Cardiac muscle cell (in vitro differentiated cells and primary cell): ENCODE measurements around the gene MCRIP2. TPM values are rescaled to one million over a fixed set of nuclear protein-coding genes. Genes with fewer than 3 reads are reported as not detected.

Experiments used
- DNase-seq, 2 donors: peaks; one replicate each; pipeline versions ENCODE4 v3.0.0 to v3.0.0-alpha.2; 2010 to 2017; ENCODE audit warnings: low read depth in 1 of 2, low spot score in 1 of 2
- H3K27ac ChIP-seq: fragments of 200-600 bp; sonication (generic); 2 replicates; pipeline ENCODE4 v1.5.1; 2016
- H3K27me3 ChIP-seq: fragments of 200-600 bp; sonication (generic); 2 replicates; pipeline ENCODE4 v1.6.0; 2016; ENCODE audit warnings: control low read depth
- H3K36me3 ChIP-seq: fragments of 200-600 bp; sonication (generic); 2 replicates; pipeline ENCODE4 v1.5.1; 2016; ENCODE audit warnings: control low read depth
- H3K4me1 ChIP-seq: fragments of 200-600 bp; sonication (generic); 2 replicates; pipeline ENCODE4 v1.8.1; 2017; ENCODE audit warnings: low read depth, mild to moderate bottlenecking, mixed run types
- H3K4me3 ChIP-seq: fragments of 200-600 bp; sonication (generic); 2 replicates; pipeline ENCODE4 v1.5.1; 2016; ENCODE audit warnings: mild to moderate bottlenecking
- H3K9me3 ChIP-seq: fragments of 200-600 bp; sonication (generic); 2 replicates; pipeline ENCODE4 v1.5.1; 2017; ENCODE audit warnings: low read depth, mild to moderate bottlenecking, control low read depth
- polyA plus RNA-seq: library from polyadenylated mRNA; unstranded; fragments of >200 nt; fragmentation: Nextera tagmentation; extraction: Ambion mirVana; gene quantifications from 2 replicates; pipeline ENCODE4 v1.2.1, GENCODE V29; 2016
- total RNA-seq: library from RNA; depleted of rRNA; stranded (reverse); fragments of >200 nt; gene quantifications from 2 replicates; pipeline ENCODE4 v1.2.3, GENCODE V29; 2016
- TF ChIP-seq, protein P1 (sequence below): IDR thresholded peaks from 2 replicates; pipeline ENCODE4 v1.5.1; 2012; ENCODE audit warnings: low read depth, mild to moderate bottlenecking, low read length

The MCRIP2 gene
- total and polyA plus RNA-seq, 2 experiments from 2014 or later: 131 to 144 TPM

GRCh38 chr16:642189-643049 lies 791 bp downstream of the MCRIP2 start:
- DNase-seq: peak; percentile 36 to 71
- H3K27me3 ChIP-seq: no peaks in the 10 kb centered on the region
- H3K9me3 ChIP-seq: no peaks in the 10 kb centered on the region
- peak overlapping the region; percentile 83 for H3K27ac ChIP-seq
- H3K36me3 ChIP-seq: no peaks in the 10 kb centered on the region
- TF ChIP-seq, protein P1, sequence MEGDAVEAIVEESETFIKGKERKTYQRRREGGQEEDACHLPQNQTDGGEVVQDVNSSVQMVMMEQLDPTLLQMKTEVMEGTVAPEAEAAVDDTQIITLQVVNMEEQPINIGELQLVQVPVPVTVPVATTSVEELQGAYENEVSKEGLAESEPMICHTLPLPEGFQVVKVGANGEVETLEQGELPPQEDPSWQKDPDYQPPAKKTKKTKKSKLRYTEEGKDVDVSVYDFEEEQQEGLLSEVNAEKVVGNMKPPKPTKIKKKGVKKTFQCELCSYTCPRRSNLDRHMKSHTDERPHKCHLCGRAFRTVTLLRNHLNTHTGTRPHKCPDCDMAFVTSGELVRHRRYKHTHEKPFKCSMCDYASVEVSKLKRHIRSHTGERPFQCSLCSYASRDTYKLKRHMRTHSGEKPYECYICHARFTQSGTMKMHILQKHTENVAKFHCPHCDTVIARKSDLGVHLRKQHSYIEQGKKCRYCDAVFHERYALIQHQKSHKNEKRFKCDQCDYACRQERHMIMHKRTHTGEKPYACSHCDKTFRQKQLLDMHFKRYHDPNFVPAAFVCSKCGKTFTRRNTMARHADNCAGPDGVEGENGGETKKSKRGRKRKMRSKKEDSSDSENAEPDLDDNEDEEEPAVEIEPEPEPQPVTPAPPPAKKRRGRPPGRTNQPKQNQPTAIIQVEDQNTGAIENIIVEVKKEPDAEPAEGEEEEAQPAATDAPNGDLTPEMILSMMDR: no peak
- peaks cover 21% of the 10 kb centered on the region for H3K4me1 ChIP-seq
- H3K4me3 ChIP-seq: peak overlapping the region; percentile 80

- Histone ChIP-seq H3K4me1 (peaks cover 16% of the 10 kb centered on the region), H3K27ac (peak overlapping the region; percentile 83), H3K36me3 (no peaks in the 10 kb centered on the region), H3K4me3 (peak overlapping the region; percentile 80), H3K9me3 (no peaks in the 10 kb centered on the region), H3K27me3 (no peaks in the 10 kb centered on the region)
- TF ChIP-seq, protein P1: no peak
- DNase-seq: no peak
Measured at GRCh38 chr16:643050-643368, 1.4 kb downstream of the MCRIP2 start.

DNA sequence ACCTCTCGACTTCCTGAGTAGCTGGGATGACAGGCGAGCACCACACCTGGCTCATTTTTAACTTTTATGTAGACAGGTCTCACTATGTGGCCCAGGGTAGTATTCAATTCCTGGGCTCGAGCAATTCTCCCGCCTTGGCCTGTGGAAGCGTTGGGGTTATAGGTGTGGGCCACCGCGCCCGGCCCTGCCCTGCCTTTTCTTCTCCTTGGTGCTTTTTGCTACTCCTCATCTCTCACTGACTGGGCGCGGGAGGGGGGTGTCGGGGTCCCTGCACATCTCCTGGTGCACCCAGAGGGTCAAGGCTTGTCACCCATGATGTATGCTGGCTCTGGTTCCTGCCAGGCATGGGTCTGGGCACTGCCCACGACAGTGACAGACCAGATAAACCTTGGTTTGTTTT lies 2.9 kb downstream of the MCRIP2 start:
- H3K27ac ChIP-seq: no peak overlapping the region
- TF ChIP-seq, protein P1: no peak
- no peaks in the 10 kb centered on the region for H3K9me3 ChIP-seq
- no peak for DNase-seq
- H3K4me1 ChIP-seq: peaks cover 12% of the 10 kb centered on the region
- no peaks in the 10 kb centered on the region for H3K36me3 ChIP-seq
- H3K27me3 ChIP-seq: no peaks in the 10 kb centered on the region
- no peak overlapping the region for H3K4me3 ChIP-seq

GRCh38 chr16:645852-646678 lies 4.4 kb downstream of the MCRIP2 start:
- Histone ChIP-seq H3K9me3 (no peaks in the 10 kb centered on the region), H3K36me3 (no peaks in the 10 kb centered on the region), H3K27ac (no peak overlapping the region), H3K27me3 (no peaks in the 10 kb centered on the region), H3K4me1 (peaks cover 17% of the 10 kb centered on the region), H3K4me3 (no peak overlapping the region)
- DNase-seq: no peak
- TF ChIP-seq, protein P1: no peak

- H3K27me3 ChIP-seq: no peaks in the 10 kb centered on the region
- TF ChIP-seq, protein P1: no peak
- H3K36me3 ChIP-seq: no peaks in the 10 kb centered on the region
- H3K9me3 ChIP-seq: no peaks in the 10 kb centered on the region
- no peak for DNase-seq
- H3K4me1 ChIP-seq: peaks cover 17% of the 10 kb centered on the region
- no peak overlapping the region for H3K27ac ChIP-seq
- H3K4me3 ChIP-seq: no peak overlapping the region
Measured at GRCh38 chr16:646679-647172, 5.1 kb downstream of the MCRIP2 start.
